NK-92 treated with Interleukin-12 subunit alpha and Interleukin-12 subunit beta, amount 100 ng/mL, for 24 hours (cell line): ENCODE results near the gene ZNF638.

ENCODE experiments used
- DNase-seq: peaks from one replicate; lab custom pipeline; 2025; lab: John Stamatoyannopoulos, UW

ZNF638 gene

GRCh38 chr2:71336802-71337201 lies 5.2 kb downstream of the ZNF638 start:
- no peak for DNase-seq

- no peak for DNase-seq
Measured at GRCh38 chr2:71337776-71338175, 6.2 kb downstream of the ZNF638 start.

- no peak for DNase-seq
Measured at GRCh38 chr2:71339685-71340084, 8.1 kb downstream of the ZNF638 start.

- DNase-seq, result no peak
Measured at GRCh38 chr2:71340176-71340575, 8.6 kb downstream of the ZNF638 start.

- no peak for DNase-seq
Measured at GRCh38 chr2:71341645-71342044, 10.1 kb downstream of the ZNF638 start.

- no peak for DNase-seq
Measured at GRCh38 chr2:71346065-71346464, 14.5 kb downstream of the ZNF638 start.

GRCh38 chr2:71347517-71347916 lies 15.9 kb downstream of the ZNF638 start:
- DNase-seq, result no peak

- no peak for DNase-seq
Measured at GRCh38 chr2:71348302-71348701, 16.7 kb downstream of the ZNF638 start.

GRCh38 chr2:71353248-71353647 lies 21.7 kb downstream of the ZNF638 start:
- no peak for DNase-seq

- DNase-seq, result no peak
Measured at GRCh38 chr2:71358931-71359671, 27.5 kb downstream of the ZNF638 start.

GRCh38 chr2:71360434-71360975 lies 28.9 kb downstream of the ZNF638 start:
- no peak for DNase-seq

GRCh38 chr2:71361631-71362030 lies 30.0 kb downstream of the ZNF638 start:
- no peak for DNase-seq

GRCh38 chr2:71362447-71362846 lies 30.9 kb downstream of the ZNF638 start:
- no peak for DNase-seq

- DNase-seq, result no peak
Measured at GRCh38 chr2:71370015-71370414, 38.4 kb downstream of the ZNF638 start.

GRCh38 chr2:71372042-71372441 lies 40.5 kb downstream of the ZNF638 start:
- DNase-seq, result no peak

GRCh38 chr2:71379086-71379485 lies 47.5 kb downstream of the ZNF638 start:
- DNase-seq, result no peak

- DNase-seq, result no peak
Measured at GRCh38 chr2:71380665-71381064, 49.1 kb downstream of the ZNF638 start.

- DNase-seq, result no peak
Measured at GRCh38 chr2:71385012-71385411, 53.4 kb downstream of the ZNF638 start.

- no peak for DNase-seq
Measured at GRCh38 chr2:71388214-71388613, 56.6 kb downstream of the ZNF638 start.

- no peak for DNase-seq
Measured at GRCh38 chr2:71389384-71390072, 57.9 kb downstream of the ZNF638 start.

GRCh38 chr2:71393216-71393615 lies 61.6 kb downstream of the ZNF638 start:
- no peak for DNase-seq

- no peak for DNase-seq
Measured at GRCh38 chr2:71395471-71395870, 63.9 kb downstream of the ZNF638 start.

GRCh38 chr2:71402427-71402826 lies 70.8 kb downstream of the ZNF638 start:
- DNase-seq, result no peak
